ENCODE measurements around the gene TOB1.

TOB1 gene

DNA sequence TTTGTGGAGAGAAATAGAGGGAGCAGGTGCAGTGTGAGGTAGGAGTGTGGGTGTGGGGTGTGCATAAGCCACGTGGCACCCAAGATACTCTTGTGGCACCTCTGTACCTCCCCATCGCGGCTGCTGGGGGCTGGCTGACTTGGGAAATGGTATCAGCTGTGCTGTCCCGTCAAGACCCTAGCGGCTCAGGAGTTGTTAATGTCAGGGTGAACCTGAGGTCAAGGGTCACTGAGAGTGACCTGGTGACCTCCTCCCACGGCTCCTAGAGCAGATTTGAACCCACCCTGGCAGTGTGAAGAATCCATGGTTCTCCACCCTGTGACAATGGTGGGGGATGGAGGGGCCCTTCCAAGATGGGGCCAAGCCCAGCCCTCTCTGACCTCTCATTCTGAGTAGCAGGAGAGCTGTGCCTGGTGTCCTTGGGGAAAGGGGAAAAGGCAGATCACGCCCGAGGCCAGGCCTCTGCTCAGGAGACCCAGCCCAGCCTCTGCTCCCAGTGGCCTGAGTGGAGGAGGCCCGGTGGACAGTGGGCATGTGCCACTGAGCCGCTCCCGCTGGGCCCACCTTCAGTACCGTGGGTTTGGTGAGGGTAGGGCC, 33.8 kb downstream of the TOB1 start:
- DNase-seq (ENCODE audit: low spot score): no peak

DNA sequence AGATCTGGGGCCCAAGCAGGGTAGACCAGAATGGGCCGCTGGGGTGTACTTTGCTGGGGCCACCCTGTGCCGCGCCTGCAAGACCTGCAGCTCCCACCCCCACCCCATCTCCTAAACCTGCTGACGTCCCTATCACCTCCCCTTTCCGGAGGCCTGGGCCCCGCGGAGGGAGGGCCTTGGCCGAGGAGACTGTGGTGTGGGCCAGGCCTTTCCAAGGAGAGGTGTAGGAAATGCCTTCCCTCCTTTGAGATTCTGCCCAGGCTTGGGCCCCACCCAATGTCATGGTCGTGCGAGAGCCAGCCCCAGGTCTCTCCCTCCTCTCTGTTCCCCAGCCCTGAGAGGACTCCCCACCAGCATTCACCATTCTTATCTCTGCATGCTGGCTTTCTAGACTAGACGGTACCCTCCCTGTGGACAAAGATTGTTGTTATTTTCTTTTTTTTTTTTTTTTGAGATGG, 34.7 kb downstream of the TOB1 start:
- no peak for DNase-seq (ENCODE audit: low spot score)

DNA sequence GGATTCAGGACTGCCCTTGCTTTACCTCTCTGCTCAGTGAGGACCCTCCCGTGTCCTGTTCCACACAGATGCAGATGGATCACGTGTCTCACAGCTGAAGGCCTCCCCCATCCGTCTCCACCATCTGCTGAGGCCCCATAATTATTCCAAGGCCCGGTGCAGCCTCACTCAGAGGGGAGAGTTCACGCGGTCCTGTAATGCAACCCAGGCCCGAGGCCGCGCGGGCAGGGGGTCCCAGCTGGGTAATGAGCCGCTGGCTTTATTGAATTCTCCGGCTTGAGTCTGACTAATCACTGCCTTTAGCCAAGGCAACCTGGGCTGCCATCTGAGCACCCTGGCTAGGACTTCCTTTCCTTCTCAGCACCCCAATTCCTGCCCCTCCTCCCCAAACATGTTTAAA, 35.2 kb downstream of the TOB1 start:
- no peak for DNase-seq (ENCODE audit: low spot score)

DNA sequence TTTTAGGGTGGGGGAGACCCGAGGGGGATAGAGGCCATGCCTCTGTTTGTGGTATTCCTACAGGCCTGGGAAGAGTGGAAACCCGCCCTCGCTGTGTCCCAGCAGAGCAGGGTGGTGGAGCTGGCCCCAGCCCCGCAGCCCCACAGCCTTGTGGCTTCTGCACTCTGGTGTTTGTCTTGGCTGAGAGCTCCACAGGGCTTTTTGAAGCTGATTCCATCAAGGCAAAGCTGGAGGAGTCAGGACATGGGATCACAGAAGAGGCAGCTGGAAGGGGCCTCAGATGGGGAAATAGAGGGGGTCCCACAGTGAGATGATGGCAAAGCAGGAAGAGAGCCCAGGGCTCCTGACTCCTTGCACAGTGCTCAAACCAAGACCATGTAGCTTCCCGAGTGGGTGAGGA, 35.8 kb downstream of the TOB1 start:
- no peak for DNase-seq (ENCODE audit: low spot score)

DNA sequence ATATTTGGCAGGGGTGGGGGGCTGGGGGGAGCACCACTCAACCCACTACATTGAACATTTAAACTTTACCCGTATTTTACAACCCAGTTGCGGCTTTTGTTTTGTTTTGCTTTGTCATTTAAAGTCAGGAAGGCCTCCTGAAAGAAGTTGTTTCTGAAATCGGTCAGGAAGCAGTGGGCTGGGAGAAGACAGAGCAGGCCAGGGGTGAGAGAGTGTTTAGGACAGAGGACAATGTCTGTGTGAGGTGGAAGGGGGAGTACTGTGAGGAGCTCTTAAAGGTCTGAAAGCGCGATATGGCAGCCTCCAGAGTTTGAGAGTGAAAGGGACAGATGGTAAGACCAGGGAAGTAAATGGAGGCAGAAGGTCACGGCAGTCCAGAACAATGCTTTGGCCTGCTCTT, 36.8 kb downstream of the TOB1 start:
- no peak for DNase-seq (ENCODE audit: low spot score)

DNA sequence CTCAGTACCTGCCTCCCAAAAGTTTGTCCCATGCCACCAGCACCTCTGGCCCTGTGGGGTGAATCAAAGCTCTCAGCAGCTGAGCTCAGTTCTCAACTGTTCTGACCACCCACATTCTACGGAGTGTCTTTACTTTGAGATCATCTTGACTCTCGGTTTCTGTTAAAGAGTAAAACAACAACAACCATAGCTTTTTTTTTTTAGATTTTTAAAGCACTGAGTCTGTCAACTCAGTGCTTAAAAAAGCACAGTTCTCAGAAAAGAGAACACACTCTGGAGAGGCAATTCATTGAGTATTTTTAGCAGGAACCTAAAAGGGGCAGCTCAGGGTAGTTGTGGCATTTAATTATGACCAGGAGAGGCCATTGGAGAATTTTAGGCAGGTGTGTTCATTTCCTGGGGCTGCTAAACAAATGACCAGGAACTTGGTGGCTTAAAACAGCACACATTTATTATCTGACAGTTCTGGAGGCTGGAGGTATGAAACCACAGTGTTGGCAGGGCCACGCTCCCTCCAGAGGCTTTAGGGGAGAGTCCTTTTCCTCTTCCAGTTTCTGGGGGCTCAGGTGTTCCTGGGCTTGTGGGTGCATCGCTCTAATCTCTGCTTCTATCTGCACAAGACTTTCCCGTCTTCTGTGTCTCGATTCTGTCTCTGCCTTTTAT, 37.5 kb downstream of the TOB1 start:
- no peak for DNase-seq (ENCODE audit: low spot score)

DNA sequence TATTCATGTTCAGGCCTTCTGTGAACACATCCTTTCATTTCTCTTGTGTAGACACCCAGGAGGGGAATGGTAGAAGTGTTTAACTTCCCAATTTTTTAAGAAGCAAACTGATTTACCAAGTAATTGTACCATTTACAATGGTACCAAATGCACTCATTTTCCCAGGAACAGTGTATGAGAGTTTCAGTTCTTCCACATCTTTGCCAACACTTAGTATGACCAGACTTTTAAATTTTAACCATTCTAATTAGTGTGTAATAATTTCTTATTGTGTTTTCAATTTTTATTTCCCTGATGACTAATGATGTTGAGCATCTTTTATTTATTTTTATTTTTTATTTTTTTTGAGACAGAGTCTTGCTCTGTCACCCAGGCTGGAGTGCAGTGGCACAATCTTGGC, 41.0 kb downstream of the TOB1 start:
- DNase-seq (ENCODE audit: low spot score): no peak

DNA sequence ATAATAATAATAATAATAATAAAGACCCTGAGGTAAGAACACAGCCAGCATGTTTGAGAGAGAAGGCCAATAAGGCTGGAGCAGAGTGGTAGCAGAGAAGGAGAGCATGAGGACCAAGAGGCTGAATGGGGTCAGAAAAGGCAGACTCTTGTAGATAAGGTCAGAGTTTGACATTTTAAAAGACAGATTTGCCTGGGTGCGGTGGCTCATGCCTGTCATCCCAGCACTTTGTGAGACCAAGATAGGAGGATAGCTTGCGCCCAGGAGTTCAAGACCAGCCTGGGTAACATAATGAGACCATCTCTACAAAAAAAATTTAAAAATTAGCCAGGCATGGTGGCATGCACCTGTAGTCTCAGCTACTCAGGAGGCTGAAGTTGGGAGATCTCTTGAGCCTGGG, 41.7 kb downstream of the TOB1 start:
- no peak for DNase-seq (ENCODE audit: low spot score)

DNA sequence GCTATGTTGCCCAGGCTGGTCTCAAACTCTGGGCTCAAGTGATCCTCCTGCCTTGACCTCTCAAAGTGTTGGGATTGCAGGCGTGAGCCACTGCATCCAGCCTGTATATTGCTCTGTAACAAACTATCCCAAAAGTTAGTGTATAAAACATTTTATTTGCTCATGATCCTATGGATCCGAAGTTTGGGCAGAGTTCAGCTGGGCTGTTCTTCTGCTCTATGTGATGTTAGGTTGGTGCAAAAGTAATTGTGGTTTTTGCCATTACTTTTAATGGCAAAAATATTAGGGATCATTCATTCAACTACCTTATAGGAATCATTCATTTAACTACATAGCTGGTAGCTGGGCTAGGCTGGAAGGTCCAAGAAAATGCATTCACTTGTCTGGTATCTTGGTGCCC, 43.6 kb downstream of the TOB1 start:
- DNase-seq (ENCODE audit: low spot score): no peak

DNA sequence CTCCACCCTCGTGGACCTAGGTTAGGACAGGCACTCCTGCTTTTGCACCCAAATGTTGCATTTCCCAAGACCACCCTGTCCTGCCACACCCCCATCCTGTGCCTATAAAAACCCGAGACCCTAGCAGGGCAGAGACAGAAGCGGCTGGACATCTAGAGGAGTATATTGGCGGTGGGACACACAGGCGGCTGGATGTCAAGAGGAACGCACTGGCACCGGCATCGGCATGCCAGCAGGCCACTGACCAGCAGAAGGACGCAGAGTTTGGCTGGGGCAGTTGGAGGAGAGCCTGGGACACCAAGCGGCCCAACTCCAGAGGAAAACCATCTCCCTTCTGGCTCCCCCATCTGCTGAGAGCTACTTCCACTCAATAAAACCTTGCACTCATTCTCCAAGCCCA, 45.5 kb downstream of the TOB1 start:
- DNase-seq (ENCODE audit: low spot score): peak; percentile 31

DNA sequence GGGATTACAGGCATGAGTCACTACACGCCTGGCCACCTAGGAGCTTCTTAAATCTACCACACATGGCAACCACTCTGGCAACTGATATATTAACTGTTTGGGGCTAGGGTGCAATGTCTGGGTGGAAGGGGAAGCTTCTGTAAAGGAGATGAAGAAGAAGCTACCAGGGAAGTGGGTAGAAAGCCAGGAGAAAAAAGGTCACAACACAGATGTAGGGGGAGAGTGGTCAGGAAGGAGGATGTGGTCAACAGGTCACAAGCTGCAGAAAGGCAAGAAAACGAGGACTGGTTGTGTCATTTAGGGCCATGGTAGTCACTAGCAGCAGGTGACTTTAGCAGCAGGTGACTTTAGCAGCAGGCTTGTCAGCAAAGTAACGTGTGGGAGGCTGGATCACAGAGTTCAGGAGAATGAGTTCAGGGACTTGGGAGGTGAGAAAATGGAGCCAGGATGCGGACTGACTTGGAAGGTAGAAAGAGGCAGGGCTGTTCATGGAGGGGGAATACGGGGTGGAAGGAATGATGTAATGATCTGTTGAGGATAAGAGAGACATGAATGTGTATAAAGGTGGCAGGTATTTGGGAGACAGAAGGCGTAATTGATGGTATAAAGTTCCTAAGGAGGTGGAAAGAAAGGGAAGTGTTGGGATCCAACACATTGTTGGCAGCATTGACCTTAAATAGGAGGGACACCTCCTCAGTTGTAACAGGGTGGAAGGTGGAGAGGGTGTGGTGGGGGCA, 47.1 kb downstream of the TOB1 start:
- DNase-seq (ENCODE audit: low spot score): no peak

DNA sequence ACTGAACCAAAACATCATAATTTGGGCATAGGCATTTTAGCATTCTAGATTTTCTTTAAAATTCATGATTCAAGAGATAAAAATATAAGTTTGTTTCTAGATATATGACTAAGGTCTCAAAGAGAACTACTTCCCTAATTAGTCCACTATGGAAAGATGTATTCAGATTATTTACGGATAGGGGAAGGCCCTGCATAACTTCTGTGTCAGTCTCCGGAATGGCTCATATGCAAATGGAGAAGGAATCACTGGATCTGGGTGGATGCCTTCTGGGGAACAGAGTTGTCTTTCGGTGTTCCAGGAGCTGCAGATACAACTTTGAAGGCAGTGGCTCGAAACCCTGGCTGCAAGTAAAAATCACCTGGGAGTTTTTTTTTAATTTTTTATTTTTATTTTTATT, 47.9 kb downstream of the TOB1 start:
- no peak for DNase-seq (ENCODE audit: low spot score)

DNA sequence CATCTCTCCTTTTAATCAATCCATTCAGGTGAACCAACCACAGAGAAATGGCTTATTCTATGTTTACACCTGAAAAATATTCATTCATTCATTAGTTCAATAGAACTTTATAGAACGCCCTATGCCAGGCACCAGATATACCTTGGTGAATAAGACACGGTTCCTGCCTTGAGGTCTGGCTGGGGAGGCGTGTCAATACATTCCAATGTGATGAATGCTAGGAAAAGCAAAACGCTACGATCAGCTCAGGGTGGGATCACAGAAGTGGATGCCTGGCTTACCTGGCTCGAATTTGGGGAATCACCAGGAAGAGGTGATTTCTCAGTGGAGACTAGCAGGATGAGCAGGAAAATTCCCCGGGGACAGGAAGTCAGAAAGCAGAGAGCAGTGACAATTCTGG, 48.3 kb downstream of the TOB1 start:
- DNase-seq (ENCODE audit: low spot score): no peak

DNA sequence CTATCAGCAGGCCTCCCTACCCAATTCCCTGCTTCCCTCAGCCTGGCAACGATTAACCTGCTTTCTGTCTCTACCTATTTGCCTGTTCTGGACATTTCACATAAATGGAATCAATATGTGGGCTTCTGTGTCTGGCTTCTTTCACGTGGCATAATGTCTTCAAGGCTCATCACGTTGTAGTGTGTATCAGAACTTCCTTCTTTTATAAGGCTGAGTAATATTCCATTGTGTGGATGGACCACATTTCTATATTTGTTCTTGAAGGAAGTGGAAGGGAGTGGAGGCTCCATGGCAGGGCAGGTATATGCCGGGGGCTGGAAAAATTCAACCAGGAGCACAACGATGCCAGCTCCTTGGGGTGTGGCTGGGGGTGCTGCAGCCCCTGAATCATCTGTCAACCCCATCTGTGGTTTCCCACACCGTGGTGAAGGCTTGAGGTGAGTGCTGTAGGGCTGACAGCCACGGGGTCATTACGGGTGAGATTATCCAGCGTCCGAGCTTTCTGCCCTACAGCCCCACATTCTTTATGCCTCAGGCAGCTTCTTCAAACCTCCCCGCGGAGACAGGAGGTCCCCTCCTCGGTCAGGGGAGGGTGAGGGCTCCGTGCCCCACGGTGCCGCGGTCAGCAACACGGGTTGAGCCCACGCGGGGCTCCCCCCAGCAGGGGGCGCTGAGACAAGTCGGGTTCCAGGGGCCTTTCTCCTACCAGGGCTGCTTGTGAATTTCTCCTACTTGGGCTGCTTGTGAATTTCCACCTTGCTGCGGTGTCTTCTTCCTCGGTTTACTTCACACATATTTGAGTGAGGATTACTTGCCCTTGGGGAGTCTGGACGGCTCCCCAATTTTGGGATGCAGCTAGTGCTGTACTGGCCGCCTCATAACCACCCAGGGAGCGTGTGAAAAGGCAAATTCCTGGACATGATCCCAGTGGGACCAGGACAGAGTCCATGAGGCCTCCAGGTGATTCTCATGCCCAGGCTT, 49.1 kb downstream of the TOB1 start:
- DNase-seq (ENCODE audit: low spot score): no peak

DNA sequence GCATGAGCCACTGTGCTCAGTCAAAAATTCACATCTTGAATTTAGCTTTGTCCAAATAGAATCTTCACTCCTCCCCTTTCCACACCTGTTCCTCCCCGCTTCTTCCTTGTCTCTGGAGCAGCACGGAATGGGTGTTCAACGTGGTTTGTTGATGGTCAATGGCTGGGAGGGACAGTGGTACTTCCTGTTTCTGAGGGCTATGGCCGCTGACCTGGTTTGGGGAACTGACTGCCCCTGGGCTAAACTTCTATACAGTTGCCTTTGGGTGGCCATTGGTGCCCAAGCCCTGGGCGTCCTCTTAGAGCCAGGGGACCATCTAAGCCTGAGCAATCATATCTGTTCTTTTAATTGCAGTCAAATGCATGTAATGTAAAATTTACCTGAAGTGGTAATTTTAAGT, 49.9 kb downstream of the TOB1 start:
- no peak for DNase-seq (ENCODE audit: low spot score)

DNA sequence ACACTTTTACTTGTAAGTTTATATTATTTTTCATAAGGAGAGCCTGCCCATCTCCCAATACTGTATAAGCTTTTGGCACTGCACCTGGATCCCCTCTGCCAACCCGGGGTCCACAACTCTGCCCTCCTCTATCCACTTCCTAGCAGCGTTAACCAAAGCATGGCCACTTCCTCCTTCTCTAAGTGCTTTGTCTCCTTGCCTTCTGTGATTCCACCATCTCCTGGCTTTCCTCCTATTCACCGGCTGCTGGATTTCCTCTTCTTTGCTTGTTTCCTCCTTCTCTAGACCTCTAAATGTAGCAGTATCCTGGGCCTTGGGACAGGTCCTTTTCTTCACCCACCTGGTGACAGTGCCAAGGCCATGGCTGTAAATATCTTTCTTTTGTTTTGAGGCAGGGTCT, 50.8 kb downstream of the TOB1 start:
- no peak for DNase-seq (ENCODE audit: low spot score)

DNA sequence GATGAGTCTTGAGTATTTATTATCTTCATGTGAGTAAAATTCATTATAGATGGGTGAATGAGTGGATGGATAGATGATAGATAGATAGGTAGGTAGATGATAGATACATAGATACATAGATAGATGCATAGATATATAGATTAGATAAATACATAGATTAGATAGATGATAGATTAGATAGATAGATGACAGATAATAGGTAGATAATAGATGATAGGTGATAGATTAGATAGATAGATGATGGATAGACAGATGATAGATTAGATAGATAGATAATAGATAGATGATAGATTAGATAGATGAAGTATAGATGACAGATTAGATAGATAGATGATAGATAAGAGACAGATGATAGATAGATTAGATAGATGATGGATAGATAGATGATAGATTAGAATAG, 52.6 kb downstream of the TOB1 start:
- DNase-seq (ENCODE audit: low spot score): no peak
